IMR-90 (cell line): ENCODE data around the gene VGF. TPM values are rescaled to one million over a fixed set of nuclear protein-coding genes. Genes with fewer than 3 reads are reported as not detected.

ENCODE experiments used
- ATAC-seq: fragments of 200-7000 bp; cut with Tn5 transposase; 2 replicates; pipeline ENCODE4 v1.9.1; 2020; ENCODE audit warnings: low read depth, mild to moderate bottlenecking, moderate library complexity
- BruUV-seq: library from RNA; stranded (reverse); fragments of 400-500 nt; replicated peaks from 2 replicates; lab custom pipeline; 2021; lab: Mats Ljungman, UMichigan
- CTCF ChIA-PET: fragments of 300-600 bp; formaldehyde crosslinking; extraction: SDS; loops from one replicate; lab custom pipeline; 2021; ENCODE audit warnings: antibody characterized with exemption; lab: Yijun Ruan, JAX
- POLR2A ChIA-PET: fragments of 300-600 bp; sonication (Branson Sonifier 250); formaldehyde crosslinking; loops from one replicate; lab custom pipeline; 2022; ENCODE audit warnings: antibody characterized with exemption; ENCODE audit not compliant: unreplicated experiment; lab: Charles Lee
- DNase-seq: peaks from one replicate; pipeline ENCODE4 v3.0.0; 2013
- H2AFZ ChIP-seq: replicated peaks from 2 replicates; pipeline ENCODE3; 2013; ENCODE audit warnings: low read length, mild to moderate bottlenecking; ENCODE audit not compliant: poor library complexity
- H2AK5ac ChIP-seq: 2 replicates; pipeline ENCODE4 v1.6.1; 2013; ENCODE audit warnings: low read depth, low read length, inconsistent platforms
- H2AK9ac ChIP-seq: replicated peaks from 2 replicates; pipeline ENCODE3; 2013; ENCODE audit warnings: mild to moderate bottlenecking, low read depth, low read length, moderate library complexity; ENCODE audit not compliant: poor library complexity
- H2BK120ac ChIP-seq: 2 replicates; pipeline ENCODE4 v1.6.1; 2013; ENCODE audit warnings: low read depth, low read length, inconsistent platforms
- H2BK15ac ChIP-seq: 3 replicates; pipeline ENCODE4 v1.6.1; 2013; ENCODE audit warnings: low read depth, low read length, inconsistent platforms
- H2BK20ac ChIP-seq: 2 replicates; pipeline ENCODE4 v1.6.1; 2013; ENCODE audit warnings: low read depth, mild to moderate bottlenecking, inconsistent platforms, low read length, moderate library complexity
- H2BK5ac ChIP-seq: 2 replicates; pipeline ENCODE4 v1.6.1; 2013; ENCODE audit warnings: mild to moderate bottlenecking, low read depth, low read length, inconsistent platforms; ENCODE audit not compliant: poor library complexity, severe bottlenecking
- H3K14ac ChIP-seq: replicated peaks from 2 replicates; pipeline ENCODE4 v1.6.1; 2013; ENCODE audit warnings: low read depth, low read length, inconsistent platforms
- H3K18ac ChIP-seq: 2 replicates; pipeline ENCODE4 v1.6.1; 2013; ENCODE audit warnings: low read depth, low read length, control low read depth
- H3K23ac ChIP-seq: 2 replicates; pipeline ENCODE4 v1.6.1; 2013; ENCODE audit warnings: low read depth, low read length, inconsistent platforms
- H3K27ac ChIP-seq: 2 replicates; pipeline ENCODE4 v1.5.1; 2013; ENCODE audit warnings: mild to moderate bottlenecking, control low read depth, low read length; ENCODE audit not compliant: insufficient read depth
- H3K27me3 ChIP-seq: 2 replicates; pipeline ENCODE4 v1.6.1; 2013; ENCODE audit warnings: low read length; ENCODE audit not compliant: control insufficient read depth, insufficient read depth
- H3K36me3 ChIP-seq: 2 replicates; pipeline ENCODE4 v1.6.1; 2013; ENCODE audit warnings: low read length, mixed read lengths; ENCODE audit not compliant: control insufficient read depth, insufficient read depth
- H3K4ac ChIP-seq: 2 replicates; pipeline ENCODE4 v1.6.1; 2013; ENCODE audit warnings: low read depth, low read length, inconsistent platforms
- H3K4me1 ChIP-seq: 2 replicates; pipeline ENCODE4 v1.6.1; 2013; ENCODE audit warnings: low read length, mixed read lengths; ENCODE audit not compliant: control insufficient read depth, insufficient read depth
- H3K4me2 ChIP-seq: 2 replicates; pipeline ENCODE4 v1.6.1; 2013; ENCODE audit warnings: low read depth, mild to moderate bottlenecking, control low read depth, low read length, moderate library complexity
- H3K4me3 ChIP-seq: 2 replicates; pipeline ENCODE4 v1.5.1; 2013; ENCODE audit warnings: low read depth, mild to moderate bottlenecking, control low read depth, low read length, moderate library complexity; ENCODE audit not compliant: insufficient read depth
- H3K56ac ChIP-seq: 2 replicates; pipeline ENCODE4 v1.6.1; 2013; ENCODE audit warnings: low read length, inconsistent platforms; ENCODE audit not compliant: insufficient read depth; ENCODE audit errors: extremely low read depth
- H3K79me1 ChIP-seq, 2 experiments: 2 replicates each; pipeline ENCODE4 v1.6.1; 2013; ENCODE audit warnings: low read length in 2 of 2, inconsistent platforms in 1 of 2, low read depth in 1 of 2
- H3K9ac ChIP-seq: 2 replicates; pipeline ENCODE4 v1.6.1; 2013; ENCODE audit warnings: low read depth, low read length, control low read depth
- H3K9me1 ChIP-seq: 2 replicates; pipeline ENCODE4 v1.6.1; 2013; ENCODE audit warnings: low read length, inconsistent platforms; ENCODE audit not compliant: insufficient read depth
- H3K9me3 ChIP-seq: 2 replicates; pipeline ENCODE4 v1.6.1; 2013; ENCODE audit warnings: low read length; ENCODE audit not compliant: control insufficient read depth, insufficient read depth
- H4K20me1 ChIP-seq: 2 replicates; pipeline ENCODE4 v1.6.1; 2013; ENCODE audit warnings: low read length, inconsistent platforms; ENCODE audit not compliant: insufficient read depth
- H4K5ac ChIP-seq: 2 replicates; pipeline ENCODE4 v1.6.1; 2013; ENCODE audit warnings: mild to moderate bottlenecking, low read depth, low read length, control low read depth
- H4K8ac ChIP-seq, 2 experiments: 2 replicates each; pipeline ENCODE4 v1.6.1; 2013; ENCODE audit warnings: low read depth in 2 of 2, low read length in 2 of 2, control low read depth in 1 of 2, inconsistent platforms in 1 of 2
- H4K91ac ChIP-seq: 2 replicates; pipeline ENCODE4 v1.6.1; 2013; ENCODE audit warnings: low read depth, low read length, inconsistent platforms; ENCODE audit not compliant: insufficient read depth
- BHLHE40 ChIP-seq: fragments of 150-350 bp; IDR thresholded peaks from 2 replicates; pipeline ENCODE4 v1.6.1; 2016; ENCODE audit warnings: mild to moderate bottlenecking, low read depth, low read length
- CEBPB ChIP-seq: IDR thresholded peaks from 2 replicates; pipeline ENCODE4 v1.6.1; 2012; ENCODE audit warnings: low read depth, low read length, improper control_type of control experiment
- MAZ ChIP-seq: IDR thresholded peaks from 2 replicates; pipeline ENCODE4 v1.6.1; 2012; ENCODE audit warnings: low read depth, mild to moderate bottlenecking, low read length, improper control_type of control experiment, moderate library complexity, borderline replicate concordance
- MXI1 ChIP-seq: IDR thresholded peaks from 2 replicates; pipeline ENCODE4 v1.6.1; 2012; ENCODE audit warnings: low read depth, mild to moderate bottlenecking, low read length, moderate library complexity, borderline replicate concordance
- NFE2L2 ChIP-seq: fragments of 150-350 bp; IDR thresholded peaks from 2 replicates; pipeline ENCODE4 v1.6.1; 2016; ENCODE audit warnings: low read depth, mild to moderate bottlenecking, low read length
- RFX5 ChIP-seq: IDR thresholded peaks from 2 replicates; pipeline ENCODE4 v1.8.0; 2012; ENCODE audit warnings: low read depth, mild to moderate bottlenecking, low read length, moderate library complexity
- WGBS, 2 experiments: methylation state at CpG; one replicate each; pipeline versions ENCODE4 v1.1.5 to v1.1.7; 2013; ENCODE audit warnings: missing lambda C conversion rate in 2 of 2; ENCODE audit not compliant: insufficient read length in 1 of 2; ENCODE audit errors: extremely low coverage in 2 of 2; 5-methylcytosine and 5-hydroxymethylcytosine counted together
- dilution Hi-C: fragments of 300-500 bp; cut with HindIII; formaldehyde crosslinking; loops from one replicate; pipeline ENCODE4 v1.14.3; 2018; ENCODE audit warnings: low sequenced_read_pairs; ENCODE audit not compliant: unreplicated experiment
- in situ Hi-C: fragments of 300-500 bp; cut with MboI; formaldehyde crosslinking; loops from 3 replicates; pipeline ENCODE4 v1.14.3; 2019; ENCODE audit warnings: low sequenced_read_pairs, inconsistent platforms, mixed read lengths
- intact Hi-C: fragments of 100-400 bp; cut with micrococcal nuclease; formaldehyde crosslinking; loops from 2 replicates; pipeline ENCODE4 v1.10.0; 2022
- polyA plus RNA-seq, 3 experiments: library from polyadenylated mRNA; depleted of rRNA; stranded (reverse); fragments of >200 nt; gene quantifications; 2 replicates each; pipeline ENCODE4 v1.2.3, GENCODE V29; 2012; ENCODE audit warnings: low replicate concordance in 1 of 3
- total RNA-seq: library from RNA; depleted of rRNA; stranded (reverse); fragments of >200 nt; gene quantifications from 2 replicates; pipeline ENCODE4 v1.2.3, GENCODE V29; 2012

The VGF gene
- total and polyA plus RNA-seq, 2 of the 4 experiments (the other 2 are of a cell fraction): 0.18 to 0.50 TPM

DNA sequence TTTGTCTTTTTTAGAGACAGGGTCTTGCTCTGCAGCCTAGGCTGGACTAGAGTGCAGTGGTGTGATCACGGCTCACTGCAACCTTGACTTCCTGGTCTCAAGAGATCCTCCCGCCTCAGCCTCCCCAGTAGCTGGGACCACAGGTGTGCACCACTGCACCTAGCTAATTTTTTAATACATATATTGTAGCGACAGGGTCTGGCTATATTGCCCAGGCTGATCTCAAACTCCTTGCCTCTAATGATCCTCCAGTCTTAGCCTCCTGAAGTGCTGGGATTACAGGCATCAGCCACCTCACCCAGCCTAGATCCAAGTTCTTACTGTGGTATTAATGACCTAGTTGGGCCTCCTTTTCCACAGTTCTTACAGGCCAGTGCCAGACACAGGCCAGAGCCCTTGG is 50.2 kb downstream of the VGF start:
- POLR2A ChIA-PET: no interaction called here

More for the DNA sequence above, 50.2 kb downstream of the VGF start:
- Histone ChIP-seq H2BK15ac (peak overlapping the region; percentile 78; the same call in 2 of the 3 replicates), H2AK9ac (peak overlapping the region; percentile 44), H3K36me3 (no peaks in the 10 kb centered on the region), H2BK5ac (peak overlapping the region; percentile 87), H2AK5ac (peak overlapping the region; percentile 91), H3K9ac (no peak overlapping the region), H3K9me3 (no peaks in the 10 kb centered on the region), H3K4me1 (peaks cover 13% of the 10 kb centered on the region), H4K20me1 (no peaks in the 10 kb centered on the region), H3K14ac (0 out of 2 replicates have a peak overlapping the region, but pooled peaks have one; percentile 67), H3K4ac (peak overlapping the region; percentile 94), H3K18ac (peak overlapping the region; percentile 66; the same call in 1 of the 2 replicates), H3K27me3 (no peaks in the 10 kb centered on the region), H3K79me1 (peaks cover 0 to 13% of the 10 kb centered on the region in 2 experiments; a peak in 2 of 4 replicates), H2BK120ac (peak overlapping the region; percentile 97), H2BK20ac (peak overlapping the region; percentile 81; the same call in 1 of the 2 replicates), H3K4me3 (no peak overlapping the region), H3K56ac (no peak overlapping the region), H4K5ac (peak overlapping the region; percentile 44; the same call in 1 of the 2 replicates), H4K8ac (peak overlapping the region; percentile 83 to 91; a peak in 3 of 4 replicates), H4K91ac (peak overlapping the region; percentile 89), H3K4me2 (no peak overlapping the region), H3K27ac (peak overlapping the region; percentile 59), H2AFZ (no peak overlapping the region), H3K9me1 (peaks cover 22% of the 10 kb centered on the region), H3K23ac (peak overlapping the region; percentile 4; the same call in 1 of the 2 replicates)
- CTCF ChIA-PET: no interaction called here
- intact Hi-C loops: no loop called here
- dilution Hi-C loops: no loop called here
- no TSS peak for BruUV-seq
- WGBS, 2 experiments: 93% methylated on average over 2 of the region's 3 CpGs; no CpG with 5 or more reads in 1 of the 2 experiments
- no peak for DNase-seq
- in situ Hi-C loops: loop anchor here (25.0 kb wide), 1 partner anchor 678 kb away; the partner anchor contains the start of genes MEPCE, PPP1R35 and ZCWPW1
- TF ChIP-seq CEBPB: no peak
- no peak for TF ChIP-seq NFE2L2
- no peak for TF ChIP-seq MAZ
- TF ChIP-seq RFX5: no peak
- TF ChIP-seq MXI1: no peak
- TF ChIP-seq BHLHE40: no peak
- ATAC-seq: no peak
